HG03378 (cell line): ENCODE measurements around the gene PIGX.

ENCODE experiments used
- ATAC-seq: cut with Tn5 transposase; IDR thresholded peaks from one replicate; pipeline ENCODE4 v1.9.1; 2021; ENCODE audit warnings: mild to moderate bottlenecking, moderate library complexity; ENCODE audit not compliant: unreplicated experiment

PIGX gene

GRCh38 chr3:196754091-196754981 is 42.2 kb downstream of the PIGX start:
- no peak for ATAC-seq

DNA sequence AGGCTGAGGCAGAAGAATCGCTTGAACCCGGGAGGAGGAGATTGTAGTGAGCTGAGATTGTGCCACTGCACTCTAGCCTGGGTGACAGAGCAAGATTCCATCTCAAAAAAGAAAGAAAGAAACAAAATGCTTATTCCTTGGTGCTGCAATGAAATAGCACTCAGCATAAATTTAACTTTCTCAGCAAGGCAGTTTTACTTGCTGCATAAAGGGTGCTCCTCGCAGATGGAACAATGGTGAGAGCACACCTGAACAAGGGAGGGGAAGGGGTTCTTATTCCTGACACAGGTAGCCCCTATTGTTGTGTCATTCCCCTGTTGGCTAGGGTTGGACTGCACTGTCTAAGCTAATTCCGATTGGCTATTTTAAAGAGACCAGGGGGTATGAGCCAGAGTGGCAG is 44.6 kb downstream of the PIGX start:
- no peak for ATAC-seq

GRCh38 chr3:196757876-196758739 is 45.9 kb downstream of the PIGX start:
- ATAC-seq = no peak

- no peak for ATAC-seq
Measured at GRCh38 chr3:196763179-196763578, 51.0 kb downstream of the PIGX start.

- ATAC-seq = no peak
Measured at GRCh38 chr3:196765454-196765853, 53.3 kb downstream of the PIGX start.

GRCh38 chr3:196771067-196771466 is 58.9 kb downstream of the PIGX start:
- no peak for ATAC-seq

DNA sequence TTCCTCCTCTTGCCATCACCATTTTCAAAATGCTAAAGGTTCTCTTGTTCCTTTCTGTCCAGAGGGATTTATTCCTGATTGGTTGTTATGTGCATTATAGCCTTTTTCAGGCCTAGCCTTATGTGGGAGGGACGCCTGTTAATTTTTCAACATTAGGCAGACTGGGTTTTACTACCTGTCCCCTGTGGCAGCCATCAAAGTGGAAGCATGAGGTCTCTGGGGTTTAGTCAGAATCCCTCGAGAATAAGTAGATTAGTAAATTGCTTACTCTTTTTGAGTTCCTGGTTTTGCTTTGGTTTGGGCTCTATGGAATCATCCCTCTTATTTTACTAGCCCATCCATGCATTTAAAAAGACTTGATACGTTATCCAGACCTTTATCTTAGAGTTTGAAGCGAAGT is 59.9 kb downstream of the PIGX start:
- ATAC-seq = no peak

- ATAC-seq = no peak
Measured at GRCh38 chr3:196772897-196773296, 60.7 kb downstream of the PIGX start.

GRCh38 chr3:196774191-196774820 is 62.1 kb downstream of the PIGX start:
- no peak for ATAC-seq

DNA sequence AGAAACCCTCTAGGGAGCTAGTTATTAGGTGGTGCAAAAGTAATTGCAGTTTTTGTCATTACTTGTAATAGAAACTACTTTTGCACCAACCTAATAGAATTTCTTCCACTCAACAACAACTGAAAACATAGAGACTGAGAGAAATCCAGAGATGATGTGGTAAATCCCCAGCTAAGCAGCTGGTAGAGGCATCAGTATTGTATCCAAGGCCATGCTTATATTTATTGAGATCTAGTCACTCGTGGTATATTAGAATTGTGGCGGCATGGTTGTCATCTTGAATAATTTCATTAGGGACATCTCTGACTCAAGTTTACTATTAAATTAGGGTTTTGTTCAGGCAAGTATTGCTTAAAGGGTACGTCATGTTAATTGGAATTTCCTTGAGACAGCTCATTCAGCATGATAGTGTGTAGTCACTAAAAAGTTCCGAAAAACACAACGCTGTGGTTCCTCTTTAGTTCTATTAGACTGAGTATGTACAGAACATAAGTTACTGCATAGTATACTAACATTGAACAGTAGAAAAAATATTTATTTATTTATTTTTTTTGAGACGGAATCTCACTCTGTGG is 62.8 kb downstream of the PIGX start:
- ATAC-seq = no peak

DNA sequence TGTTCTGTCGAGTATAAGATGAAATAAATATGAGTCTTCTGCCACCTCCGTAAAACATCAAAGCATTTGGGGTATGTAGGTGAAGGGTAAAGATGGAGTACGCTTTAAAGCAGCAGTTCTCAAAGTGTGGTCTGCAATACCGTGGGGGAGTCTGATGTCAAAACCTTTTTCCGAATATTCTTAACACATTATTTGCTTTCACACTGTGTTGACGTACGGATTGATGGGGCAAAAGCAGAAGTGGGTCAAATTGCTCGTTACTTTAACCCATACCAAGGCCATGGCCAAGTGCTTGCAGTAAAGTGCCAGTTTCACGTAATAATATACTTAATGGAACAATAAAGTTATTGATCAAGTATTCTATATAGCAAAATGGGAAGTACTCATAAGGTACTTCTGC is 63.8 kb downstream of the PIGX start:
- ATAC-seq = no peak

DNA sequence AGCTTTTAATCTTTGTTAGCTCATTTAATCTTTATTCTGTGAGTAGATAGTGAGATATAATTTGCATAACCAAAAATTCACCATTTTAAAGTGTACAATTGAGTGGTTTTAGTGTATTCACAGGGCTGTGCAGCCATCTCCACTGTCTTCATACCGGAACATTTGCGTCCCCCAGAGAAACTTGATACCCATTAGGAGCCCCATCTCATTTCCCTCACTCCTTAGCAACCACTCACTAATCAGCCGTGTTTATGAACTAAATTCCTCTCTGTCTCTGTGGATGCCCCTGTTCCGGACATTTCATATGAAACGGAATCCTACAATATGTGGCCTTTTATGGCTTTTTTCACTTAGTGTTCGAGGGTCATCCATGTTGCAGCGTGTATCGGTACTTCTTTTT is 65.7 kb downstream of the PIGX start:
- no peak for ATAC-seq

DNA sequence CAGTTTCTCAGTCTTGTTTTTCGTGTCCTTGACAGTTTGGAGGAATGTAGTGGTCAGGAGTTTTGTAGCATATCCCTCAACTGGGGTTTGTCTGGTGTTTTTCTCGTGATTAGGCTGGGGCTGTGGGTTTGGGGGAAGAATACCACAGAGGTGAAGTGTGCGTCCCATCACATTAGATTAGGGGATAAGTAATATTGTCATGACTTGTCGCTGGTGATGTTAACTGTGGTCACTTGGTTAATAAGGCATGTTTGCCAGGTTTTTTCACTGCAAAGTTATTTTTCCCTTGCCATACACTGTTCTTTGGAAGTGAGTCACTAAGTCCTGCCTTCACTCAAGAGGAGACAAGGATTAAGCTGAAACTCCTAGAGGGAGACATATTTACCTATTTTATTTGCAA is 66.6 kb downstream of the PIGX start:
- ATAC-seq = no peak

DNA sequence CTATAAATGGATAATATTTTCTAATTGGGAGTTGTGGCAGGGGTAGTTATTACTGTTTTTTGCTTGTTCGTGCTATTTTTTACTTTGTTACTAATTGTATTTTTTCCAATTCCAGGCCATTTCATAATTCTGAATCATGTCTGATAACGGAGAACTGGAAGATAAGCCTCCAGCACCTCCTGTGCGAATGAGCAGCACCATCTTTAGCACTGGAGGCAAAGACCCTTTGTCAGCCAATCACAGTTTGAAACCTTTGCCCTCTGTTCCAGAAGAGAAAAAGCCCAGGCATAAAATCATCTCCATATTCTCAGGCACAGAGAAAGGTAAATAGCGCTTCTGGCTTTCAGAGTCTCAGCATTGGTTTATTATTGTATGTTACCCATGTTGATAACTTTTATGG is 70.3 kb downstream of the PIGX start:
- ATAC-seq = no peak
